Suprapubic skin (tissue), 4 donors: ENCODE results near the gene SRP9. TPM values are rescaled to one million over a fixed set of nuclear protein-coding genes. Genes with fewer than 3 reads are reported as not detected.

Source experiments
- DNase-seq, 2 donors: peaks; one replicate each; pipeline ENCODE4 v3.0.0-alpha.2; 2019; ENCODE audit warnings: low spot score in 2 of 2
- H3K27ac ChIP-seq: fragments of 200-600 bp; sonication (generic); one replicate; pipeline ENCODE4 v1.5.1; 2019
- H3K27me3 ChIP-seq: fragments of 200-600 bp; sonication (generic); one replicate; pipeline ENCODE4 v1.5.1; 2019
- H3K36me3 ChIP-seq: fragments of 200-600 bp; sonication (generic); one replicate; pipeline ENCODE4 v1.5.1; 2019
- H3K4me1 ChIP-seq: fragments of 200-600 bp; sonication (generic); one replicate; pipeline ENCODE4 v1.5.1; 2019
- H3K4me3 ChIP-seq: fragments of 200-600 bp; sonication (generic); one replicate; pipeline ENCODE4 v1.5.1; 2019; ENCODE audit warnings: mild to moderate bottlenecking
- H3K9me3 ChIP-seq: fragments of 200-600 bp; sonication (generic); one replicate; pipeline ENCODE4 v1.5.1; 2019
- CTCF ChIP-seq, 2 donors: fragments of 200-600 bp in 1 of 2; fragments of 450-650 bp in 1 of 2; sonication (generic) in 1 of 2; IDR thresholded peaks; one replicate each; pipeline ENCODE4 v1.5.1; 2016 to 2019; ENCODE audit warnings: antibody characterized with exemption in 2 of 2, mild to moderate bottlenecking in 1 of 2, moderate library complexity in 1 of 2
- EP300 ChIP-seq: sonication (generic); formaldehyde crosslinking; IDR thresholded peaks from one replicate; pipeline ENCODE4 v1.6.1; 2017; ENCODE audit warnings: antibody characterized with exemption
- POLR2A ChIP-seq, 2 donors: fragments of 450-650 bp; IDR thresholded peaks; one replicate each; pipeline ENCODE4 v1.6.1; 2017; ENCODE audit warnings: antibody characterized with exemption in 2 of 2, mild to moderate bottlenecking in 2 of 2, moderate library complexity in 2 of 2
- POLR2AphosphoS5 ChIP-seq, 3 donors: sonication (generic); formaldehyde crosslinking; IDR thresholded peaks; one replicate each; pipeline ENCODE4 v1.6.1; 2017; ENCODE audit warnings: antibody characterized with exemption in 3 of 3
- WGBS: methylation state at CpG from one replicate; pipeline ENCODE4 v1.1.5; 2018; 5-methylcytosine and 5-hydroxymethylcytosine counted together
- total RNA-seq, 4 donors: library from RNA; depleted of rRNA; stranded (reverse); fragments of >200 nt; gene quantifications; one replicate each; pipeline ENCODE4 v1.1.0, GENCODE V29; 2016

Gene SRP9
- total RNA-seq, 4 donors from 2014 or later = 139 to 162 (median 144) TPM

GRCh38 chr1:225737161-225737560 is 40.5 kb upstream of the SRP9 start:
- DNase-seq = no peak
- Histone ChIP-seq H3K9me3 (no peaks in the 10 kb centered on the region), H3K4me1 (peaks cover 28% of the 10 kb centered on the region), H3K27ac (no peak overlapping the region), H3K4me3 (no peak overlapping the region), H3K27me3 (no peaks in the 10 kb centered on the region), H3K36me3 (no peaks in the 10 kb centered on the region)
- no peak for TF ChIP-seq POLR2A (IDR thresholded peaks at IDR 0.05)
- no peak for TF ChIP-seq POLR2AphosphoS5 (IDR thresholded peaks at IDR 0.05)
- no peak for TF ChIP-seq EP300
- TF ChIP-seq CTCF (IDR thresholded peaks at IDR 0.05) = no peak
- WGBS = 38% methylated on average over 3 of the region's 3 CpGs

- 93% methylated on average over 3 of the region's 3 CpGs for WGBS
- H3K4me1 ChIP-seq = peaks cover 28% of the 10 kb centered on the region
- no peak overlapping the region for H3K4me3 ChIP-seq
- no peak overlapping the region for H3K27ac ChIP-seq
- no peaks in the 10 kb centered on the region for H3K36me3 ChIP-seq
- no peaks in the 10 kb centered on the region for H3K9me3 ChIP-seq
- TF ChIP-seq POLR2A (IDR thresholded peaks at IDR 0.05) (no peak), POLR2AphosphoS5 (IDR thresholded peaks at IDR 0.05) (no peak), EP300 (no peak), CTCF (IDR thresholded peaks at IDR 0.05) (no peak)
- H3K27me3 ChIP-seq = no peaks in the 10 kb centered on the region
- DNase-seq = no peak
Observed at GRCh38 chr1:225737866-225738265, 39.8 kb upstream of the SRP9 start.

- H3K36me3 ChIP-seq = no peaks in the 10 kb centered on the region
- no peak overlapping the region for H3K27ac ChIP-seq
- TF ChIP-seq EP300 (no peak), POLR2A (IDR thresholded peaks at IDR 0.05) (no peak), CTCF (IDR thresholded peaks at IDR 0.05) (no peak), POLR2AphosphoS5 (IDR thresholded peaks at IDR 0.05) (no peak)
- DNase-seq = no peak
- no peaks in the 10 kb centered on the region for H3K27me3 ChIP-seq
- no peaks in the 10 kb centered on the region for H3K9me3 ChIP-seq
- H3K4me1 ChIP-seq = peaks cover 28% of the 10 kb centered on the region
- 84% methylated on average over 2 of the region's 2 CpGs for WGBS
- no peak overlapping the region for H3K4me3 ChIP-seq
Observed at GRCh38 chr1:225738763-225739162, 38.9 kb upstream of the SRP9 start.

- Histone ChIP-seq H3K4me1 (peaks cover 28% of the 10 kb centered on the region), H3K27ac (no peak overlapping the region), H3K27me3 (no peaks in the 10 kb centered on the region), H3K4me3 (no peak overlapping the region), H3K9me3 (no peaks in the 10 kb centered on the region), H3K36me3 (no peaks in the 10 kb centered on the region)
- no peak for TF ChIP-seq CTCF (IDR thresholded peaks at IDR 0.05)
- no peak for TF ChIP-seq POLR2AphosphoS5 (IDR thresholded peaks at IDR 0.05)
- no peak for TF ChIP-seq POLR2A (IDR thresholded peaks at IDR 0.05)
- no peak for TF ChIP-seq EP300
- DNase-seq = no peak
- whole genome bisulfite sequencing = 96% methylated on average over 5 of the region's 5 CpGs
Observed at GRCh38 chr1:225739542-225740107, 38.0 kb upstream of the SRP9 start.

- Histone ChIP-seq H3K36me3 (no peaks in the 10 kb centered on the region), H3K27me3 (no peaks in the 10 kb centered on the region), H3K4me1 (peaks cover 38% of the 10 kb centered on the region), H3K9me3 (no peaks in the 10 kb centered on the region), H3K4me3 (no peak overlapping the region), H3K27ac (no peak overlapping the region)
- 92% methylated on average over 2 of the region's 2 CpGs for WGBS
- TF ChIP-seq POLR2AphosphoS5 (IDR thresholded peaks at IDR 0.05) = no peak
- TF ChIP-seq POLR2A (IDR thresholded peaks at IDR 0.05) = no peak
- no peak for TF ChIP-seq EP300
- TF ChIP-seq CTCF (IDR thresholded peaks at IDR 0.05) = no peak
- no peak for DNase-seq
Observed at GRCh38 chr1:225744745-225745144, 32.9 kb upstream of the SRP9 start.
